Endodermal cell (in vitro differentiated cells): ENCODE results near the gene EP300. TPM values are rescaled to one million over a fixed set of nuclear protein-coding genes. Genes with fewer than 3 reads are reported as not detected.
A peak's percentile ranks its signal among the peaks of the same experiment; 100 is the strongest.

Source experiments
- DNase-seq: peaks from one replicate; pipeline ENCODE4 v3.0.0-alpha.2; 2017
- H3K27ac ChIP-seq: 2 replicates; pipeline ENCODE4 v1.5.1; 2013; ENCODE audit warnings: mild to moderate bottlenecking, low read depth, low read length, moderate library complexity
- H3K27me3 ChIP-seq: 2 replicates; pipeline ENCODE4 v1.6.1; 2013; ENCODE audit warnings: mild to moderate bottlenecking, low read length, moderate library complexity; ENCODE audit not compliant: insufficient read depth, control insufficient read depth, poor library complexity, severe bottlenecking
- H3K36me3 ChIP-seq: 2 replicates; pipeline ENCODE4 v1.7.0; 2013; ENCODE audit warnings: mild to moderate bottlenecking, low read length, moderate library complexity; ENCODE audit not compliant: control insufficient read depth, insufficient read depth
- H3K4me1 ChIP-seq: one replicate; pipeline ENCODE4 v1.7.0; 2013; ENCODE audit warnings: low read length; ENCODE audit not compliant: control insufficient read depth, insufficient read depth
- H3K4me3 ChIP-seq: 2 replicates; pipeline ENCODE4 v1.5.1; 2013; ENCODE audit warnings: mild to moderate bottlenecking, low read length, moderate library complexity
- H3K9ac ChIP-seq: 2 replicates; pipeline ENCODE4 v1.6.1; 2013; ENCODE audit warnings: mild to moderate bottlenecking, low read length, moderate library complexity; ENCODE audit not compliant: poor library complexity, severe bottlenecking; ENCODE audit errors: extremely low read depth
- H3K9me3 ChIP-seq: 2 replicates; pipeline ENCODE4 v1.6.1; 2013; ENCODE audit warnings: mild to moderate bottlenecking, low read length, moderate library complexity; ENCODE audit not compliant: control insufficient read depth
- H3K27ac Mint-ChIP-seq: 2 replicates; pipeline ENCODE4 v1.8.0; 2020; ENCODE audit warnings: mixed read lengths
- H3K27me3 Mint-ChIP-seq: 2 replicates; pipeline ENCODE4 v1.8.0; 2021; ENCODE audit warnings: mild to moderate bottlenecking, mixed read lengths; ENCODE audit not compliant: insufficient read depth
- H3K36me3 Mint-ChIP-seq: 2 replicates; pipeline ENCODE4 v1.8.0; 2020; ENCODE audit warnings: low read depth, mixed read lengths
- H3K4me1 Mint-ChIP-seq: 2 replicates; pipeline ENCODE4 v1.8.0; 2020; ENCODE audit warnings: mixed read lengths
- H3K4me3 Mint-ChIP-seq: 2 replicates; pipeline ENCODE4 v1.8.0; 2020; ENCODE audit warnings: mild to moderate bottlenecking, moderate library complexity, mixed read lengths
- H3K9me3 Mint-ChIP-seq: 2 replicates; pipeline ENCODE4 v1.8.0; 2020; ENCODE audit warnings: mild to moderate bottlenecking, mixed read lengths
- CTCF ChIP-seq: fragments of 200-600 bp; sonication (generic); conservative IDR thresholded peaks from 2 replicates; pipeline ENCODE4 v1.5.0; 2021; ENCODE audit warnings: antibody characterized with exemption, mild to moderate bottlenecking
- WGBS, 2 experiments: methylation state at CpG; one replicate each; pipeline versions ENCODE4 v1.1.5 to v1.1.7; 2013; ENCODE audit warnings: missing lambda C conversion rate in 2 of 2, mixed read lengths in 1 of 2; ENCODE audit not compliant: insufficient coverage in 1 of 2, insufficient read length in 1 of 2; 5-methylcytosine and 5-hydroxymethylcytosine counted together
- total RNA-seq, 2 donors: library from RNA; stranded (reverse); fragmentation: NEBNext Ultra II Directional in 1 of 2; extraction: Animal tissue kit (Norgen Biotek cat#: 25700) in 1 of 2; gene quantifications; 2 replicates in 1 of 2; 3 replicates in 1 of 2; pipeline ENCODE4 v1.2.1, GENCODE V29; 2021

The EP300 gene
- total RNA-seq, 2 donors from 2014 or later, result 95.5 to 130 TPM

- no peaks in the 10 kb centered on the region for H3K9me3 Mint-ChIP-seq
- WGBS, 2 experiments, result 91 to 94% methylated on average over 2 of the region's 2 CpGs
- no peaks in the 10 kb centered on the region for H3K27me3 Mint-ChIP-seq
- peaks cover 84% of the 10 kb centered on the region for H3K36me3 Mint-ChIP-seq
- Histone ChIP-seq H3K36me3 (peaks cover 95% of the 10 kb centered on the region), H3K9me3 (no peaks in the 10 kb centered on the region), H3K4me3 (no peak overlapping the region), H3K27me3 (no peaks in the 10 kb centered on the region), H3K4me1 (no peaks in the 10 kb centered on the region), H3K9ac (no peak overlapping the region), H3K27ac (no peak overlapping the region)
- DNase-seq, result no peak
- H3K4me3 Mint-ChIP-seq, result no peak overlapping the region
- TF ChIP-seq CTCF, result no peak
- H3K27ac Mint-ChIP-seq, result peak overlapping the region; percentile 75
- no peaks in the 10 kb centered on the region for H3K4me1 Mint-ChIP-seq
Observed at GRCh38 chr22:41175546-41175945, 83.2 kb downstream of the EP300 start.

GRCh38 chr22:41177040-41177621 is 84.7 kb downstream of the EP300 start:
- H3K4me3 ChIP-seq, result no peak overlapping the region
- no peak for DNase-seq
- no peaks in the 10 kb centered on the region for H3K4me1 Mint-ChIP-seq
- WGBS, 2 experiments, result 95 to 100% methylated on average over 5 to 15 of the region's 15 CpGs
- no peak for TF ChIP-seq CTCF
- H3K9ac ChIP-seq, result no peak overlapping the region
- no peaks in the 10 kb centered on the region for H3K27me3 ChIP-seq
- H3K36me3 ChIP-seq, result peaks cover 85% of the 10 kb centered on the region
- H3K27ac ChIP-seq, result no peak overlapping the region
- no peak overlapping the region for H3K4me3 Mint-ChIP-seq
- H3K4me1 ChIP-seq, result no peaks in the 10 kb centered on the region
- no peaks in the 10 kb centered on the region for H3K9me3 ChIP-seq
- H3K9me3 Mint-ChIP-seq, result no peaks in the 10 kb centered on the region
- H3K27me3 Mint-ChIP-seq, result no peaks in the 10 kb centered on the region
- H3K36me3 Mint-ChIP-seq, result peaks cover 80% of the 10 kb centered on the region
- H3K27ac Mint-ChIP-seq, result no peak overlapping the region

- no peak overlapping the region for H3K4me3 Mint-ChIP-seq
- Histone ChIP-seq H3K27me3 (no peaks in the 10 kb centered on the region), H3K4me3 (no peak overlapping the region), H3K4me1 (no peaks in the 10 kb centered on the region), H3K9me3 (no peaks in the 10 kb centered on the region), H3K27ac (no peak overlapping the region), H3K9ac (no peak overlapping the region), H3K36me3 (peaks cover 78% of the 10 kb centered on the region)
- H3K9me3 Mint-ChIP-seq, result no peaks in the 10 kb centered on the region
- DNase-seq, result no peak
- no peaks in the 10 kb centered on the region for H3K4me1 Mint-ChIP-seq
- peak overlapping the region; percentile 64 for H3K27ac Mint-ChIP-seq
- H3K36me3 Mint-ChIP-seq, result peaks cover 73% of the 10 kb centered on the region
- WGBS, 2 experiments, result 96 to 100% methylated on average over 6 to 9 of the region's 9 CpGs
- no peaks in the 10 kb centered on the region for H3K27me3 Mint-ChIP-seq
- TF ChIP-seq CTCF, result no peak
Observed at GRCh38 chr22:41177622-41178424, 85.4 kb downstream of the EP300 start.
